22Rv1 (cell line): ENCODE measurements around the gene CEP89.

Source experiments
- CTCF ChIP-seq: fragments of 450-650 bp; IDR thresholded peaks from 2 replicates; pipeline ENCODE4 v1.5.1; 2017; ENCODE audit warnings: mild to moderate bottlenecking
- ZFX ChIP-seq: fragments of 450-650 bp; IDR thresholded peaks from 2 replicates; pipeline ENCODE4 v1.6.1; 2017; ENCODE audit warnings: antibody characterized with exemption, borderline replicate concordance

DNA sequence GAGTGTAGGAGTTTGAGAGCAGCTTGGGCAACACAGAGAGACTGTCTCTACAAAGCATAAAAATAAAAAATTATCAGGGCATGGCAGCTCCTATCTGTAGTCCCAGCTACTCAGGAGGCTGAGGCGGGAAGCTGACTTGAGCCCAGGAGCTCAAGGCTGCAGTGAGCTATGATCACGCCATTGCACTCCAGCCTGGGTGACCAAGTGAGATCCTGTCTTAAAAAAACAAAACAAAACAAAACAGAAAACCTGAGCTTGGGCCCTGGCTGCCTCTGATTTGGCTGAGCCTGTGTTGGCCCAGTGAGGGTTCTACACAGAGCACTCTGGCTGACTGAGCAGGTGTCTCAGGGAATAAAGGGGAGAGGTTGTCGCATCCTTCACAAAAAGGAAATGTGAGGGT, 110.2 kb downstream of the CEP89 start:
- TF ChIP-seq CTCF = no peak
- TF ChIP-seq ZFX = no peak
